ENCODE results near the gene PLPP3. TPM values are rescaled to one million over a fixed set of nuclear protein-coding genes. Genes with fewer than 3 reads are reported as not detected.

The PLPP3 gene
- total and polyA plus RNA-seq, 2 of the 8 experiments (the other 6 are each of a cell fraction or from before 2014, with no cell fraction given), result 33.2 to 42.0 TPM

- Histone ChIP-seq H3K23me2 (ENCODE audit: low read depth, low read length) (no peaks in the 10 kb centered on the region), H3K4me1 (replicated peaks in 1 of 4; ENCODE audit: control insufficient read depth in 3 of 4, insufficient read depth in 4 of 4, low read length in 3 of 4) (peaks cover 8 to 27% (median 22%) of the 10 kb centered on the region in 4 experiments)
Measured at GRCh38 chr1:56555448-56555847, 23.9 kb downstream of the PLPP3 start.

More at GRCh38 chr1:56555448-56555847, 23.9 kb downstream of the PLPP3 start:
- no peak overlapping the region for H2BK120ac ChIP-seq (replicated peaks; ENCODE audit: low read depth, low read length)
- H2BK12ac ChIP-seq (ENCODE audit: low read depth, low read length), result no peak overlapping the region
- no peak overlapping the region for H2AK5ac ChIP-seq (ENCODE audit: low read depth, low read length)
- 93% methylated on average over 2 of the region's 2 CpGs; no CpG with 5 or more reads in 1 of the 2 experiments for WGBS, 2 experiments (ENCODE audit: extremely low coverage in 1 of 2, insufficient coverage in 1 of 2, insufficient read length in 1 of 2, insufficient replicate concordance in 2 of 2, low coverage in 1 of 2, low lambda C conversion rate in 2 of 2, missing lambda C conversion rate in 1 of 2)
- H4K20me1 ChIP-seq (replicated peaks in 1 of 2; ENCODE audit: control insufficient read depth in 1 of 2, insufficient read depth in 2 of 2, low read length in 2 of 2), result peaks cover 0 to 9% of the 10 kb centered on the region in 2 experiments
- POLR2A ChIA-PET (ENCODE audit: partially characterized antibody), result interaction anchor here (1.1 kb wide), 1 partner anchor 9 kb away, joined by 5 read pairs; no protein-coding TSS in a partner anchor
- H4K8ac ChIP-seq (ENCODE audit: extremely low read depth, insufficient read depth, low read length), result no peak overlapping the region
- DNase-seq (ENCODE audit: low read depth in 1 of 2, low spot score in 2 of 2) (no peak), FAIRE-seq (no peak)
- no peak overlapping the region for H3K14ac ChIP-seq (ENCODE audit: insufficient read length)
- TF ChIP-seq HDAC6 (IDR thresholded peaks at IDR 0.05; ENCODE audit: low read depth, low read length), result no peak
- TF ChIP-seq SIRT6 (IDR thresholded peaks at IDR 0.05; ENCODE audit: low read length), result no peak
- TF ChIP-seq ASH2L (IDR thresholded peaks at IDR 0.05; ENCODE audit: low read length), result no peak
- no peak for TF ChIP-seq POLR2AphosphoS5 (IDR thresholded peaks at IDR 0.05; ENCODE audit: low read depth, low read length)
- no peak overlapping the region for H3K56ac ChIP-seq (replicated peaks; ENCODE audit: insufficient read length, low read depth, low read length)
- no peak overlapping the region for H3K23ac ChIP-seq (ENCODE audit: insufficient read length)
- H2AFZ ChIP-seq (ENCODE audit: low read length), result no peak overlapping the region
- no peak overlapping the region for H3K27ac ChIP-seq (ENCODE audit: low read depth, low read length)
- no peak overlapping the region for H2BK5ac ChIP-seq (ENCODE audit: low read depth, low read length)
- H3K9ac ChIP-seq (replicated peaks in 1 of 4; ENCODE audit: extremely low read depth in 1 of 4, low read depth in 3 of 4, low read length in 3 of 4), result no peak overlapping the region
- no peaks in the 10 kb centered on the region for H3K27me3 ChIP-seq (replicated peaks in 1 of 4; ENCODE audit: control insufficient read depth in 3 of 4, extremely low read depth in 1 of 4, insufficient read depth in 3 of 4, low read length in 3 of 4)
- H2BK15ac ChIP-seq (ENCODE audit: low read length), result no peak overlapping the region
- no peak overlapping the region for H3K4ac ChIP-seq (replicated peaks; ENCODE audit: insufficient read length, low read depth, low read length)
- H3K4me2 ChIP-seq (ENCODE audit: insufficient read depth in 1 of 2, low read depth in 2 of 2, low read length in 2 of 2), result no peak overlapping the region
- no peak overlapping the region for H4K5ac ChIP-seq (ENCODE audit: insufficient read length, low read depth, low read length)
- peaks cover 14% of the 10 kb centered on the region for H3K79me1 ChIP-seq (ENCODE audit: low read depth, low read length)
- peaks cover 22 to 90% of the 10 kb centered on the region in 2 experiments for H3K79me2 ChIP-seq (ENCODE audit: control insufficient read depth in 1 of 2, insufficient read depth in 2 of 2, low read length in 2 of 2)
- CTCF ChIA-PET (ENCODE audit: partially characterized antibody), result interaction anchor here (1.2 kb wide), 1 partner anchor 21 kb away, joined by 5 read pairs; no protein-coding TSS in a partner anchor
- H3K4me3 ChIP-seq (ENCODE audit: extremely low read depth in 1 of 4, insufficient read depth in 2 of 4, low read depth in 3 of 4, low read length in 4 of 4), result no peak overlapping the region
- H4K91ac ChIP-seq (replicated peaks; ENCODE audit: insufficient read length, low read length), result no peak overlapping the region
- no peaks in the 10 kb centered on the region for H3K9me3 ChIP-seq (ENCODE audit: insufficient read depth in 2 of 2, low read depth in 1 of 2, low read length in 1 of 2)
- no peak overlapping the region for H3K18ac ChIP-seq (ENCODE audit: extremely low read depth, low read length)
- no peaks in the 10 kb centered on the region for H3K36me3 ChIP-seq (ENCODE audit: control insufficient read depth in 2 of 4, insufficient read depth in 4 of 4, low read length in 3 of 4)
- H2BK20ac ChIP-seq (ENCODE audit: low read length), result no peak overlapping the region

All from H1 (cell line).